ENCODE data around the gene BRAP.
A peak's percentile ranks its signal among the peaks of the same experiment; 100 is the strongest.

Gene BRAP, protein sequence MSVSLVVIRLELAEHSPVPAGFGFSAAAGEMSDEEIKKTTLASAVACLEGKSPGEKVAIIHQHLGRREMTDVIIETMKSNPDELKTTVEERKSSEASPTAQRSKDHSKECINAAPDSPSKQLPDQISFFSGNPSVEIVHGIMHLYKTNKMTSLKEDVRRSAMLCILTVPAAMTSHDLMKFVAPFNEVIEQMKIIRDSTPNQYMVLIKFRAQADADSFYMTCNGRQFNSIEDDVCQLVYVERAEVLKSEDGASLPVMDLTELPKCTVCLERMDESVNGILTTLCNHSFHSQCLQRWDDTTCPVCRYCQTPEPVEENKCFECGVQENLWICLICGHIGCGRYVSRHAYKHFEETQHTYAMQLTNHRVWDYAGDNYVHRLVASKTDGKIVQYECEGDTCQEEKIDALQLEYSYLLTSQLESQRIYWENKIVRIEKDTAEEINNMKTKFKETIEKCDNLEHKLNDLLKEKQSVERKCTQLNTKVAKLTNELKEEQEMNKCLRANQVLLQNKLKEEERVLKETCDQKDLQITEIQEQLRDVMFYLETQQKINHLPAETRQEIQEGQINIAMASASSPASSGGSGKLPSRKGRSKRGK

DNA sequence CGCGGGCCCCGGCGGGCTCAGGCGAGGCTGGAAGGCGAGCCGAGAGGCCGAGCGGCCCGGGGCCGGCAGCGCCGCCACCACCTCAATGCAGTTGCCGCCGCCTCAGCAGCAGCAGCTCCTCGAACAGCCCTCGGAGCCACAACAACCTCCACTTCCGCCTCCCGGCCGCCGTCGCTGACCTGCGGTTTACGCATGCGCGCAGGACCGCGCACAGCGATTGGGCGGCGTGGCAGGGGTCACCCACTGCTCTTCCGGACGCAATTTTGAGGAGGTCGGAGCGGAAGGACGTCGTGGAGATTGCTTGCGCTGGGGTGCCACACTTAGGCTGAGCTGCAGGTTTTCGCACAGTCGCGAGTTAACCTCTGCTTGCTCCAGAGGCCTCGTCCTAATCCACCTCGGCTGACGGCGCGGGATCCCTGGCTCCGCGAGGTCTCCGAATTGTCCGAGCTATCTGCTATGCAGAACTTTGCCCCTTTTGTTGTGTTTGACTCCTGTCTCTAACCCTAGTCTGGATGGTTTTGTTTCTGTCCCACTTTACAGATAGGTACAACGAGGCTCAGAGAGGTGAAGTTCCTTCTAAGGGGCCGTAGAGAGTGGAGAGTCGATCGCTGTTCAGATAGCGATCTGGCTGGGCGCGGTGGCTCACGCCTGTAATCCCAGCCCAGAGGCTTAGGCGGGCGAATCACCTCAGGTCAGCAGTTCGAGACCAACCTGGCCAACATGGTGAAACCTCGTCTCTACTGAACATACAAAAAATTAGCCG is at the start of gene BRAP, which contains the start of gene ACAD10:
Gene BRAP (minus strand): TSS at position 146 of the 763 bp plus-strand sequence. CDS start 164 bp downstream, outside the sequence.
Gene ACAD10 (plus strand): TSS at position 243 of the 763 bp plus-strand sequence. CDS start 6,657 bp downstream, outside the sequence.
- Histone ChIP-seq H3K79me2 (ENCODE audit: low read length) (peaks cover 34% of the 10 kb centered on the region), H3K4me2 (ENCODE audit: low read depth, low read length) (peak within 1 kb of the TSS; percentile 78), H3K9ac (ENCODE audit: low read length) (peak within 1 kb of the TSS; percentile 86), H3K4me3 (ENCODE audit: low read length) (peak within 1 kb of the TSS; percentile 93), H4K20me1 (ENCODE audit: insufficient read depth, low read length) (no peaks in the 10 kb centered on the region), H3K4me1 (ENCODE audit: low read length) (peaks cover 6% of the 10 kb centered on the region), H3K27me3 (replicated peaks; ENCODE audit: insufficient read depth, low read length) (no peaks in the 10 kb centered on the region), H3K9me2 (replicated peaks; ENCODE audit: insufficient read depth, low read length) (no peaks in the 10 kb centered on the region), H3K9me3 (replicated peaks; ENCODE audit: insufficient read depth, low read length) (no peaks in the 10 kb centered on the region), H3K36me3 (replicated peaks; ENCODE audit: insufficient read depth, low read length) (no peaks in the 10 kb centered on the region), H3F3A (ENCODE audit: insufficient read depth, low read length) (peaks cover 3% of the 10 kb centered on the region; the same call in 1 of the 2 replicates), H3K27ac (ENCODE audit: low read length) (peak within 1 kb of the TSS; percentile 67; the same call in 1 of the 2 replicates), H2AFZ (ENCODE audit: low read length) (peak within 1 kb of the TSS; percentile 79)
- TF ChIP-seq, protein P1, sequence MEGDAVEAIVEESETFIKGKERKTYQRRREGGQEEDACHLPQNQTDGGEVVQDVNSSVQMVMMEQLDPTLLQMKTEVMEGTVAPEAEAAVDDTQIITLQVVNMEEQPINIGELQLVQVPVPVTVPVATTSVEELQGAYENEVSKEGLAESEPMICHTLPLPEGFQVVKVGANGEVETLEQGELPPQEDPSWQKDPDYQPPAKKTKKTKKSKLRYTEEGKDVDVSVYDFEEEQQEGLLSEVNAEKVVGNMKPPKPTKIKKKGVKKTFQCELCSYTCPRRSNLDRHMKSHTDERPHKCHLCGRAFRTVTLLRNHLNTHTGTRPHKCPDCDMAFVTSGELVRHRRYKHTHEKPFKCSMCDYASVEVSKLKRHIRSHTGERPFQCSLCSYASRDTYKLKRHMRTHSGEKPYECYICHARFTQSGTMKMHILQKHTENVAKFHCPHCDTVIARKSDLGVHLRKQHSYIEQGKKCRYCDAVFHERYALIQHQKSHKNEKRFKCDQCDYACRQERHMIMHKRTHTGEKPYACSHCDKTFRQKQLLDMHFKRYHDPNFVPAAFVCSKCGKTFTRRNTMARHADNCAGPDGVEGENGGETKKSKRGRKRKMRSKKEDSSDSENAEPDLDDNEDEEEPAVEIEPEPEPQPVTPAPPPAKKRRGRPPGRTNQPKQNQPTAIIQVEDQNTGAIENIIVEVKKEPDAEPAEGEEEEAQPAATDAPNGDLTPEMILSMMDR (IDR thresholded peaks at IDR 0.05; ENCODE audit: low read length) = no peak
- TF ChIP-seq EZH2 (optimal IDR thresholded peaks at IDR 0.05; ENCODE audit: low read depth, low read length) (no peak), EZH2phosphoT487 (IDR thresholded peaks at IDR 0.05; ENCODE audit: low read length) (no peak)
- peak; percentile 88 for DNase-seq

- H3K4me1 ChIP-seq (ENCODE audit: low read length) = no peaks in the 10 kb centered on the region
- H4K20me1 ChIP-seq (ENCODE audit: insufficient read depth, low read length) = no peaks in the 10 kb centered on the region
- no peak overlapping the region for H2AFZ ChIP-seq (ENCODE audit: low read length)
- H3K9ac ChIP-seq (ENCODE audit: low read length) = no peak overlapping the region
- no peaks in the 10 kb centered on the region for H3K36me3 ChIP-seq (replicated peaks; ENCODE audit: insufficient read depth, low read length)
- no peak overlapping the region for H3K4me3 ChIP-seq (ENCODE audit: low read length)
- no peaks in the 10 kb centered on the region for H3K79me2 ChIP-seq (ENCODE audit: low read length)
- no peak for DNase-seq
- no peak overlapping the region for H3K27ac ChIP-seq (ENCODE audit: low read length)
- no peaks in the 10 kb centered on the region for H3F3A ChIP-seq (ENCODE audit: insufficient read depth, low read length)
- no peaks in the 10 kb centered on the region for H3K27me3 ChIP-seq (replicated peaks; ENCODE audit: insufficient read depth, low read length)
- H3K9me2 ChIP-seq (replicated peaks; ENCODE audit: insufficient read depth, low read length) = no peaks in the 10 kb centered on the region
- no peaks in the 10 kb centered on the region for H3K9me3 ChIP-seq (replicated peaks; ENCODE audit: insufficient read depth, low read length)
- TF ChIP-seq EZH2 (optimal IDR thresholded peaks at IDR 0.05; ENCODE audit: low read depth, low read length) = no peak
- TF ChIP-seq, protein P1 (IDR thresholded peaks at IDR 0.05; ENCODE audit: low read length) = no peak
- TF ChIP-seq EZH2phosphoT487 (IDR thresholded peaks at IDR 0.05; ENCODE audit: low read length) = no peak
- no peak overlapping the region for H3K4me2 ChIP-seq (ENCODE audit: low read depth, low read length)
Measured at GRCh38 chr12:111733340-111733915, 47.7 kb upstream of the BRAP start.

- Histone ChIP-seq H3K79me2 (ENCODE audit: low read length) (no peaks in the 10 kb centered on the region), H3F3A (ENCODE audit: insufficient read depth, low read length) (no peaks in the 10 kb centered on the region), H3K27ac (ENCODE audit: low read length) (no peak overlapping the region), H3K4me1 (ENCODE audit: low read length) (no peaks in the 10 kb centered on the region), H3K4me2 (ENCODE audit: low read depth, low read length) (no peak overlapping the region), H3K9me3 (replicated peaks; ENCODE audit: insufficient read depth, low read length) (no peaks in the 10 kb centered on the region), H2AFZ (ENCODE audit: low read length) (no peak overlapping the region), H3K36me3 (replicated peaks; ENCODE audit: insufficient read depth, low read length) (no peaks in the 10 kb centered on the region), H4K20me1 (ENCODE audit: insufficient read depth, low read length) (no peaks in the 10 kb centered on the region), H3K4me3 (ENCODE audit: low read length) (no peak overlapping the region), H3K9me2 (replicated peaks; ENCODE audit: insufficient read depth, low read length) (no peaks in the 10 kb centered on the region), H3K27me3 (replicated peaks; ENCODE audit: insufficient read depth, low read length) (no peaks in the 10 kb centered on the region), H3K9ac (ENCODE audit: low read length) (no peak overlapping the region)
- TF ChIP-seq, protein P1 (IDR thresholded peaks at IDR 0.05; ENCODE audit: low read length) = no peak
- TF ChIP-seq EZH2phosphoT487 (IDR thresholded peaks at IDR 0.05; ENCODE audit: low read length) = no peak
- TF ChIP-seq EZH2 (optimal IDR thresholded peaks at IDR 0.05; ENCODE audit: low read depth, low read length) = no peak
- no peak for DNase-seq
Measured at GRCh38 chr12:111732786-111733185, 47.0 kb upstream of the BRAP start.
